ENCODE results near the gene RAB5B.

DNA sequence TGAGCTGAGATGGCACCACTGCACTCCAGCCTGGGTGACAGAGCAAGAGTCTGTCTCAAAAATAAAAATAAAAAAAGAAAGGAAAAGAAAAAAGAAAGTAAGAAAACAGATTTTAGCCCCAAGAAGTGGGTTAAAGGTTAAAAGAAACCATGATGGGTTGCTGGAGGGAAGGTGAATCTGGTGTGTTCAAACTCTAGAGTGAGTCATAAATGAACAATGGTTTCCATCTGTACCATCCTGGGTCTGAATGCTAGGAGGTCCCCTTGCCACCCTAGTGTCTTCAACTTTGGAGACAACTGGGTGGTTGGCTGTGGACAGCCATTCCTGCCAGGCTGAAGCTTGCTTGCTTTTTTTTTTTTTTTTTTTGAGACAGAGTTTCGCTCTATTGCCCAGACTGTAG is 66.3 kb downstream of the RAB5B start:
- TF ChIP-seq, protein P1, sequence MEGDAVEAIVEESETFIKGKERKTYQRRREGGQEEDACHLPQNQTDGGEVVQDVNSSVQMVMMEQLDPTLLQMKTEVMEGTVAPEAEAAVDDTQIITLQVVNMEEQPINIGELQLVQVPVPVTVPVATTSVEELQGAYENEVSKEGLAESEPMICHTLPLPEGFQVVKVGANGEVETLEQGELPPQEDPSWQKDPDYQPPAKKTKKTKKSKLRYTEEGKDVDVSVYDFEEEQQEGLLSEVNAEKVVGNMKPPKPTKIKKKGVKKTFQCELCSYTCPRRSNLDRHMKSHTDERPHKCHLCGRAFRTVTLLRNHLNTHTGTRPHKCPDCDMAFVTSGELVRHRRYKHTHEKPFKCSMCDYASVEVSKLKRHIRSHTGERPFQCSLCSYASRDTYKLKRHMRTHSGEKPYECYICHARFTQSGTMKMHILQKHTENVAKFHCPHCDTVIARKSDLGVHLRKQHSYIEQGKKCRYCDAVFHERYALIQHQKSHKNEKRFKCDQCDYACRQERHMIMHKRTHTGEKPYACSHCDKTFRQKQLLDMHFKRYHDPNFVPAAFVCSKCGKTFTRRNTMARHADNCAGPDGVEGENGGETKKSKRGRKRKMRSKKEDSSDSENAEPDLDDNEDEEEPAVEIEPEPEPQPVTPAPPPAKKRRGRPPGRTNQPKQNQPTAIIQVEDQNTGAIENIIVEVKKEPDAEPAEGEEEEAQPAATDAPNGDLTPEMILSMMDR (IDR thresholded peaks at IDR 0.05), result no peak
- no peak for TF ChIP-seq EP300 (IDR thresholded peaks at IDR 0.05)
- TF ChIP-seq POLR2A (IDR thresholded peaks at IDR 0.05), result no peak

All from ovary (tissue), 3 donors.